ENCODE measurements around the gene WDR6.

WDR6 gene

GRCh38 chr3:48966876-48967361 is 40.3 kb upstream of the WDR6 start:
- TF ChIP-seq EZH2 (IDR thresholded peaks at IDR 0.05; ENCODE audit: borderline replicate concordance, low read depth, low read length, severe bottlenecking) = no peak
- TF ChIP-seq, protein P1, sequence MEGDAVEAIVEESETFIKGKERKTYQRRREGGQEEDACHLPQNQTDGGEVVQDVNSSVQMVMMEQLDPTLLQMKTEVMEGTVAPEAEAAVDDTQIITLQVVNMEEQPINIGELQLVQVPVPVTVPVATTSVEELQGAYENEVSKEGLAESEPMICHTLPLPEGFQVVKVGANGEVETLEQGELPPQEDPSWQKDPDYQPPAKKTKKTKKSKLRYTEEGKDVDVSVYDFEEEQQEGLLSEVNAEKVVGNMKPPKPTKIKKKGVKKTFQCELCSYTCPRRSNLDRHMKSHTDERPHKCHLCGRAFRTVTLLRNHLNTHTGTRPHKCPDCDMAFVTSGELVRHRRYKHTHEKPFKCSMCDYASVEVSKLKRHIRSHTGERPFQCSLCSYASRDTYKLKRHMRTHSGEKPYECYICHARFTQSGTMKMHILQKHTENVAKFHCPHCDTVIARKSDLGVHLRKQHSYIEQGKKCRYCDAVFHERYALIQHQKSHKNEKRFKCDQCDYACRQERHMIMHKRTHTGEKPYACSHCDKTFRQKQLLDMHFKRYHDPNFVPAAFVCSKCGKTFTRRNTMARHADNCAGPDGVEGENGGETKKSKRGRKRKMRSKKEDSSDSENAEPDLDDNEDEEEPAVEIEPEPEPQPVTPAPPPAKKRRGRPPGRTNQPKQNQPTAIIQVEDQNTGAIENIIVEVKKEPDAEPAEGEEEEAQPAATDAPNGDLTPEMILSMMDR (IDR thresholded peaks at IDR 0.05; ENCODE audit: borderline replicate concordance, extremely low read depth, low read length, poor library complexity, severe bottlenecking) = no peak
- peaks cover 87% of the 10 kb centered on the region for H3K36me3 ChIP-seq (ENCODE audit: insufficient read depth, low read length)
- H3K27ac ChIP-seq (ENCODE audit: low read length) = no peak overlapping the region
- DNase-seq (no peak), ATAC-seq (ENCODE audit: insufficient read depth, low read depth) (no peak)
- no peak overlapping the region for H3K9ac ChIP-seq (ENCODE audit: low read depth, low read length)
- H2AFZ ChIP-seq (ENCODE audit: low read depth, low read length) = no peak overlapping the region
- no peaks in the 10 kb centered on the region for H3K4me1 ChIP-seq (ENCODE audit: insufficient read depth, low read length)
- H3K4me3 ChIP-seq (ENCODE audit: low read depth in 1 of 2, low read length in 2 of 2) = no peak overlapping the region
- H4K20me1 ChIP-seq (ENCODE audit: insufficient read depth, low read length) = peaks cover 4% of the 10 kb centered on the region; the same call in 1 of the 2 replicates
- H3K9me3 ChIP-seq (ENCODE audit: insufficient read depth, low read length, severe bottlenecking) = no peaks in the 10 kb centered on the region
- no peak overlapping the region for H3K4me2 ChIP-seq (ENCODE audit: insufficient read depth, low read length)
- H3K27me3 ChIP-seq (ENCODE audit: insufficient read depth, low read length, poor library complexity) = no peaks in the 10 kb centered on the region
- H3K79me2 ChIP-seq (ENCODE audit: insufficient read depth, low read length) = 0 out of 2 replicates have a peak, but pooled peaks cover 4% of the 10 kb centered on the region

- no peak for DNase-seq
- H4K20me1 ChIP-seq (ENCODE audit: insufficient read depth, low read length) = no peaks in the 10 kb centered on the region
- no peak for TF ChIP-seq EZH2 (IDR thresholded peaks at IDR 0.05; ENCODE audit: borderline replicate concordance, low read depth, low read length, severe bottlenecking)
- TF ChIP-seq, protein P1 (IDR thresholded peaks at IDR 0.05; ENCODE audit: borderline replicate concordance, extremely low read depth, low read length, poor library complexity, severe bottlenecking) = no peak
- no peaks in the 10 kb centered on the region for H3K9me3 ChIP-seq (ENCODE audit: insufficient read depth, low read length, severe bottlenecking)
- no peak overlapping the region for H3K4me2 ChIP-seq (ENCODE audit: insufficient read depth, low read length)
- no peaks in the 10 kb centered on the region for H3K4me1 ChIP-seq (ENCODE audit: insufficient read depth, low read length)
- H3K9ac ChIP-seq (ENCODE audit: low read depth, low read length) = no peak overlapping the region
- no peaks in the 10 kb centered on the region for H3K79me2 ChIP-seq (ENCODE audit: insufficient read depth, low read length)
- peaks cover 94% of the 10 kb centered on the region for H3K36me3 ChIP-seq (ENCODE audit: insufficient read depth, low read length)
- H2AFZ ChIP-seq (ENCODE audit: low read depth, low read length) = no peak overlapping the region
- ATAC-seq (ENCODE audit: insufficient read depth, low read depth) = no peak
- no peak overlapping the region for H3K4me3 ChIP-seq (ENCODE audit: low read depth in 1 of 2, low read length in 2 of 2)
- H3K27me3 ChIP-seq (ENCODE audit: insufficient read depth, low read length, poor library complexity) = no peaks in the 10 kb centered on the region
- no peak overlapping the region for H3K27ac ChIP-seq (ENCODE audit: low read length)
Observed at GRCh38 chr3:48970586-48970985, 36.6 kb upstream of the WDR6 start.

DNA sequence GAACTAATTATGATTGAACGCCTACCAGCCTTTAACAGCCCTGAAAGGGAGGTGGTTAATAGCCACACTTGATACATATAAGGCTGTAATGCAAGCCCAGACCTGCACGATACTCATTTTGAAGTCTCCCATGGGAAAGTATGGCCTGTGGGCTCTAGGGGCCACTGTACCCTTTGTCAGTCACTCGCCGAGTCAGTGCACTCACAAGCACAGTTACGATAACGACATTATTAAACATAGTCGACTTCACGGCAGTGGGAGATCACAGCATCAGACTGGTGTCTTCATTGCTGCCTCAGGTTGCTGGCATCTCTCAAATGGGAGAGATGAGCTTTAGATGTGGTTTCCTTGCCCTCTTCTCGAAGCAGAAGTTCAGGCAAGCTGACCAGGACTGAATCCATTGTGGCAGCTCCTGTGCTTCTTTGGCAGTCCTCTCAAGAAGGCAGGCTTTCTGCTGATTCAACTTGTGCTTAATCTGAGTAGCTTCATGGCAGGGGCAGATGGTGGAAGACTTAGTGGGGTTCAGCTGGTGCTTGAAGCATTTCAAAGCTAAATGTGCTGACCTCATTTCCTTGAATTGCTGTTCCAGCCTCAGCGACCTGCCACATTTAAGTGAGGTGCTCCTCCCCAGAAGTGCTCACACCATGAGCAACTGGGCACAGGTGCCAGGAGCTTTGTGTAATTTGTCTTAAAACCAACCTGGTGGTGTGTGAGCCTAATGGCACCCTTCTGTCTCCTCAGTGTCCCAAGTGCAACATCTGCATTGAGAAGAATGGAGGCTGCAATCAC is 32.9 kb upstream of the WDR6 start:
- TF ChIP-seq, protein P1 (IDR thresholded peaks at IDR 0.05; ENCODE audit: borderline replicate concordance, extremely low read depth, low read length, poor library complexity, severe bottlenecking) = no peak
- TF ChIP-seq EZH2 (IDR thresholded peaks at IDR 0.05; ENCODE audit: borderline replicate concordance, low read depth, low read length, severe bottlenecking) = no peak
- H3K4me1 ChIP-seq (ENCODE audit: insufficient read depth, low read length) = no peaks in the 10 kb centered on the region
- H3K36me3 ChIP-seq (ENCODE audit: insufficient read depth, low read length) = peaks cover 87% of the 10 kb centered on the region
- DNase-seq = no peak
- 0 out of 2 replicates have a peak, but pooled peaks cover 2% of the 10 kb centered on the region for H4K20me1 ChIP-seq (ENCODE audit: insufficient read depth, low read length)
- H3K9ac ChIP-seq (ENCODE audit: low read depth, low read length) = no peak overlapping the region
- no peak overlapping the region for H3K4me3 ChIP-seq (ENCODE audit: low read depth in 1 of 2, low read length in 2 of 2)
- no peak for ATAC-seq (ENCODE audit: insufficient read depth, low read depth)
- H3K27me3 ChIP-seq (ENCODE audit: insufficient read depth, low read length, poor library complexity) = no peaks in the 10 kb centered on the region
- no peak overlapping the region for H3K4me2 ChIP-seq (ENCODE audit: insufficient read depth, low read length)
- no peak overlapping the region for H2AFZ ChIP-seq (ENCODE audit: low read depth, low read length)
- no peak overlapping the region for H3K27ac ChIP-seq (ENCODE audit: low read length)
- no peaks in the 10 kb centered on the region for H3K9me3 ChIP-seq (ENCODE audit: insufficient read depth, low read length, severe bottlenecking)
- H3K79me2 ChIP-seq (ENCODE audit: insufficient read depth, low read length) = no peaks in the 10 kb centered on the region
